GM18858 (cell line): ENCODE data around the gene KRT24.

ENCODE experiments used
- ATAC-seq: cut with Tn5 transposase; IDR thresholded peaks from one replicate; pipeline ENCODE4 v1.9.1; 2021; ENCODE audit not compliant: unreplicated experiment

Gene KRT24

DNA sequence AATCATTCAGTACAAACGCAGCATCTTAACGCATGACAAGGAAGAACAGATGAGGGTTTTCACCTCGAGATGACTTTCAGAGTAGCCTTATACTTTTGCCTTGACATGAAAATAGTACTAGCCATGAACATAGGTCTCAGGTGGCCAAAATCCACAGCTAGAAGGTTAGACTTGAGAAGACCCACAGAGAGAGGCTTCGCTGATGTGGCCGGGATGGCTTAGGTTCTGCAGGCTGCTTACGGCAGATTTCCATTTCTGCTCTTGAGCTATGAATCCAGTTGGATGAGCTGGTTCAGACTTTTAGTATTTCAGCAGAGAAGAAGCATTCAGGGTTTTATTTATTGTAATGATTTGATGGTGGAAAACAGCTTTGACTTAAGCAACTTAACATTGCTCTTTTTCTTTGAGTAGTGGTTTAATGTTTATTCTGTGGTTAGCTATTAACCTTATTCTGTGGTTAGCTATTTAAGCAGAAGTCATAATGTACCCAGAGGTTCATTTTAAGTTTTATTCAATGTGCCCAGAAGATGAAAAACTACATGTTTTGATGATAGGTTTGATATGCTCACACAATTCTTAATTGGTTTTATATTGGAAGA, 7.6 kb downstream of the KRT24 start:
- no peak for ATAC-seq

DNA sequence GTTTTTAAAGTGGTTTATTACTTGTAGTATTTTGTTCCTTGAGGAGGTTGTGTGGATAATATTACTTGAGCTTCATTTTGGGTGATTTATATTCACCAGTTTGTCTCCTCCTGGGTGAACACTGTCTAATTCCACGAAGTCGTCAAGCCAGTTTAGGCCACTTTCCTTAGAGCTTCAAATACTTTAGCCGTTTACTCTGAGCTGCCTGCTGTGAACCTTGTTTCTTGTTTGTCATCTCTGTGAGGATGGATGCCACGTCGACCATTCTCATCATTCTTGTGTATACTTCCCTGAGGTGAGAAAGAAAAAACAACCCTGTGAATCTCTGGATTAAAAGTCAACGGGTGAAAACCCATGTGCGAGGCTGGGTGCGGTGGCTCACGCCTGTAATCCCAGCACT, 9.0 kb downstream of the KRT24 start:
- ATAC-seq, result no peak

DNA sequence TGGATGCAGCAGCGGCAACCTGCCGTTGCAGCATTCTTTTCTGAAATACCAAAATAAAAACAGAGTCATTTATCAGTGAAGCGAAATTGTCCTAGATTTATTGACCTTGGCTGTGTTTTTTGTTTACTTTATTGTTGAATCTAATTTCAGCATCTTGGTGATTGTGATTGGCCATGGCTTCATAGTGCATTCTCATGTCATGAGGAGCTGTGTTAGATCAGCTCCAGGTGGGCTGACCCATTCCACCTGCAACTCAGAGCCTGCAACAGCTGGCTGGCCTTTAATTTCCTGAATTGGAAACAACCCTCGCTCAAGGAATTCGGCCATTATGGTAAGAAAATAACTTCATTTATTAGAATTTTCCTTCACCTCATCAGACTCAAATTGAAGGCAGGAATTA, 16.4 kb downstream of the KRT24 start:
- no peak for ATAC-seq

DNA sequence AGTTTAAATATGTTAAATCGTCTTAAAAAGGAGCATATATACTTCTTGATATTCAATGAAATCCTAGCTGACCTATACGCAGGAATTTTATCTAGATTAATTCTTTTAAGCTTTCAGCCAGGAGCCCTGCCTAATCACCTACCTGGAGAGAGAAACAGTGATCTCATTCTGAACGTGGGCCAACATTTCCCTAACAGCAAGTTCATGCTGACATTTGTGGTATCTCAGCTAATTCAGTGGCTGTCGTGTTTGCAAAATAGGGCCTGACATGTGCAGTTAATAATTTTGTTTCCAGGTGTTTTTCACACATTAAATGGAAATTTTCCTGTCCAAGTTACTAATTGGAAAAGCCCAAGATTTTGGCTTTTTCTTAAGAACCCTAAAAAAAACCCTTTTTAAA, 17.4 kb downstream of the KRT24 start:
- no peak for ATAC-seq

DNA sequence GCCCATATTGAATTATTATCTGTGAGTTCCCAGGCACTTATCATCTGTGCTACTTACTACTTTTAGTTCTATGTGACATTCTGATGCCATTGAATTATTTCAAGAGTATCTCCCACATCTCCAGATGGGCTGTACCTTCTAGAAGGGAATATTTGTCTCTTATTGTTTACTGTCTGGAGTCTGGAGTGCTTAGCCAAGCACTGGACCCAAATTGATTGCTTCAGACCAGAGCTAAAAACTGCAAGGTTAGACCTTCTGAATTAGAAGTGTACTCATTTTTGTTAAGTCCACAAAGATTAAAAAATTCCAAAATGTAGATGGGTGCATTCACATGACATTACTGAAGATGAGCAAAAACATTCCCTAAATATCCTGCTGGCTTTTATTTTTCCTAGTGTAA, 22.6 kb downstream of the KRT24 start:
- ATAC-seq, result no peak

DNA sequence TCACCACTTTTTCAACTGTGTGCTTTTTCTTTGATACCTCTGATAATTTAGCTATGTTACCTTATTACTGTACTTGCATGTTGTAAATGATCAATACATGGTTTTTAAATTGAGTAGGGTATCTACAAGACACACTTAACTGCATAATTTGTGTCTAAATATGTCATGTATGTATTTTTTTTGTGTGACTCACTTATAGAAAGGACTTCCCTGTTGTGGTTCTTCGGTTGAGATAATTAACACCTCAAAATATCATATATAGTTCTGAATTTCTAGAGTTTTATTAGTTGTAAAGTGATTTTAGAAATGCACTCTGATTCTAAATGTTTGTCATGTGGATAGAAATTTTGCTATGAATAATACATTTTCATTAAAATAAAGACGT, 24.0 kb downstream of the KRT24 start:
- no peak for ATAC-seq

DNA sequence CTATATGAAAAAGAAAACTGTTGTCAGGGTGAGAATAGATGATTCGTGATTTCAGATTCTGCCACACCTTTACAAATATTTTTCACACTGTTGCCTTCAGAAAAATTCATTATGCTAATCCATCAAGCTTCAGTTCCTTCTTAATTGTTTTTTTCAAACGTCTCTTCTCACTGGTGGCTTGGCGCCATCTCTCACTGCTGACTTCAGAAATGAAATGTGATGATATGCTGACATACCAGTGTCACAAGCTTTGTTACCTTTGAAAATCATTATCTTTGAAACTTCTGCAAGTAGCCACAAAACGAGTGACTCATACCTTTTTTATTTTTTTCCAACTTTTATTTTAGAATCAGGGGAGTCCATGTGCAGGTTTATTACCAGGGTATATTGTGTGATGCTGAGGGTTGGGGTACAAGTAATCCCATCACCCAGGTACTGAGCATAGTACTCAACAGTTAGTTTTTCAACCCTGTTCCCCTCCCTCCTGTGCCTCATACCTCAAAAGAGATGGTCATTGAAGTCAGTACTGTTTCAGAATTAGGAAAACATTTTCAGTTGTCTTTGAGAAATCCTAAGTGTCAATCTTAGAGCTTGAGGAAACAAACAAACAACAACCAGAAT, 24.5 kb downstream of the KRT24 start:
- ATAC-seq, result no peak

DNA sequence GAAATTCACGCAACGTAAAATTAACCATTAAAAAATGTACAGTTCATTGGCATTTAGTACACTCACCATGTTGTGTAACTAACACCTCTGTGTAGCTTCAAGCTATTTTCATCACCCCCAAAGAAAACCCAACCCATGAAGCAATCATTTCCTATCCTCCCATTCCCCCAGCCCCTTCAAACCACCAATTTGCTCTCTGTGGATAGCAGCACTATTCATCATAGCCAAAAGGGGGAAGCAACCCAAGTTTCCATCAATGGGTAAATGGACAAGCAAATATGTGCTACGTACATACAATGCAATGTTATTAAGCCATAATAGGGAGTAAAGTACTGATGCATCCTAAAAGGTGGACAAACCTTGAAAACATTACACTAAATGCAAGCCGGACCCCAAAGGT, 27.6 kb downstream of the KRT24 start:
- no peak for ATAC-seq

DNA sequence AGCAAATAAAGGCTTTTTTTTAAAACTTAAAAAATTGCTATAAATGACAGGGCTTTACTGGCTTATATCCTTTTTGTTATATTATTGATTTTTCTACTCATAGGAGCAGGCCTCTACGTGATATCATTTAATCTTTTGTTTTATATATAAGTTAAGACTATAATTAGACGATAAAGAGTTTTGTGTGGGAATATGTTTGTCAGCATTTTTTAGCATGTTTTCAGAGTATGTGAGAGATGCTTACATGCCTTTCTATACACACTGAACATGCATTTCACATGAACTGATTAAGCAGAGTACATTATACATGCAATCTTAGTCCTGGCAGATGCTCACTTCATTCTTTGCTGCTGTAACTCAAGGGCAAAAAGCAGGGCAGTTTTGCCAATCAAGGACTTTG, 30.9 kb downstream of the KRT24 start:
- no peak for ATAC-seq

DNA sequence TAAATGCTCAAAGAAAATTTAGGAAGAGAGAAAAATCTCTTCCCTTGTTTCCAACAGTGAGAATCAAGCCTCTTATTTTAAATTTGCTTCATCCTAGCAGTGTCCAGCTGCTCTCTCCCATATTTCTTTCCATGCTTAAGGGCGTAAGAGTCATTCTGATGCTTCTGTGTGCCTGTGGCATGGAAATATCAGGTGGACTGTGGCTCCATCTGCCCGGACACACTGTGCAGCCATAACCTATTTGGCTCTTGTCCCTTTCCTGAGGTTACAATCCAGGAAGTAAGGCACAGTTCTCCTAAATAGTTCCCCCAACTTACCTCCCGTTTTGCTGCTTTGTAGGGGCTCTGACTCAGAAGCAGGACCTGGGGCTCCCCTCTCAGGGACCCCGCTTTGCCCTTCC, 32.3 kb downstream of the KRT24 start:
- ATAC-seq, result no peak

DNA sequence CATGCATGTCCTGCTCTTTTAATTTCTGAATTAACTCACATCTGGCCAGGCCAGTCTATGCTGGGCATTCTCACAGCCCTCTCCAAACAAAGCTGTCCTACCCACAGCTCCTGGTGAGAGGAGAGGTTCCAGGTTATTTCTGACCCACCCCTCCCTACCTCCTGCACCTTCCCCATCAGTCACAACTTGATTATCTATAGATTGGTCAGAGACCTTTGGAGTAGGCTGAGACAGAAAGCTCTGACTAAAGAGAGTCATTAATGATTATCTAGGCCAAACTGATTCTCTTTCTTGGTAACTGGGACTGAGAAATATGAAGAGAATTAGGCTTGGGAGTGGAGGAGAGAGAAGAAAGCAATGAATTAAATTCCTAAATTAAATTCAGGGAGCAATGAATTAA, 37.2 kb downstream of the KRT24 start:
- no peak for ATAC-seq

DNA sequence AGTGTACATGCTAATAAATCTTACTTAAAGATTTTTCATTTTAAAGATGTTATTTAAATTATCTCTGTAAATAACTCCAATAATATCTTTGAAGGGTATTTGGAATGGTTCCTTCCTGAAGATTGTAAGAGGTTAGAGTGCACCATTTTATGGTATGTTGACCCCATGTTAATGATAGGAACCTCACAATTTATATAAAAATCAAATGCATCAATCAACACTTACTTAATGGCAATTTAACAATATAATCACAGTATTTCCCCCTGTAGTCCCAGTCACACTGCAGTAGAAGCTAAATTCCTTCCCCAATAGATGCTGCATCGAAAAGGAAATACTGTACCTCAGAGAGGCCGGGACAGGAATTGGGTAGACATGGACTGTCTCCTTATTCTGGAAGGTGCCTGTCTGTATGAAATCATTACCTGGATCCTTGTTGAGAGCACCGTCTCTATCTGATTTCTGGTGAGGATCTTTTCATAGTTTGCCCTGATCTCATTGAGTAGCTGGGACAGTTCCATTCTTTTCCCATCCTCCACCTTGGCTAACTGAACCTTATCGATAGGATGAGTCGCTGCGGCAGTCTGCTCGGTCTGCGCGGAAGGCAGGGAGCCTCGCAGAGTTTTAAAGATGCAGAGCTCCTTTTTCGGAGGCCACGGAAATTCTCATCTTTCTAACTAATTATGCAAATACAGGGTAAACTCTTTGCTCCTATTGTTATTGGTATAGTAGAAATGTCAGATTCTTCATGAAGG, 38.8 kb downstream of the KRT24 start, which contains the start of gene KRT222:
TSS of gene KRT222 (minus strand) at position 596 of the 752 bp plus-strand sequence. CDS start at position 518, 78 bp downstream.
- ATAC-seq, result no peak

DNA sequence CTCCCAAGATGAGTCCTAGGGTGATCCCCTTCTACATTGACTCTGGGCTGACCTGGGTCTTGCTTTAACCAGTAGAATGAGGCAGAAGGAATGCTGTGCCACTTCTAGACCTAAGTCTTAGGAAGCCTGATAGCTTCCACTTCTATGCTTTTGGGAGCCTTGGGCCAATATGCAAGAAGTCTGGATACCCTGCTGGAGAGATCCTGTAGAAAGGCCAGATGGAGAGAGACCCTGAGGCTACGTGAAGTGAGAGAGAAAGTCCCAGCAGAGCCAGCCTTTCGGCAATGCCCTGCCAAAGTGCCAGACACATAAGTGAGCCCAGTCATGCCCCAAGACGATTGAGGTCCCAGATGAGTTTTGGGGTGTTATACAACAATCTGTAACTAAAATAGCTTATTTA, 40.3 kb downstream of the KRT24 start:
- ATAC-seq, result no peak

DNA sequence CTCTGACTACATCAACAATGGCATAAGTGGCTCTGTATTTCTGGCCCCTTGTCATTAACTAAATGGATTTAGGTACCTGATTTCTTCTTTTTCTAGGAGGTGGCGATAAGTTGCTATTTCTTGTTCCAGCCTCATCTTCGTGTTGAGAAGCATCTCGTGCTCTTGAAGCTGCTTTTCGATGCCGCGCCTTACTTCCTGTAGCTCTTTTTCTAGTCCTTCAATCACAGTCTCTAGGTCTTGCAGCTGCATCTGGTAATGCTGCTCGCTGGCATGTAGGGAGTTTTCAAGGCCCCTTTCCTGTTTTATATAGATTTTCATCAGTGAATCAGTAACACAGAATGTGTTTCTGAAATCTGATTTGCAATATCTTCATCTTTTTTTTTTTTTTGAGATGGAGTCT, 43.6 kb downstream of the KRT24 start:
- no peak for ATAC-seq

DNA sequence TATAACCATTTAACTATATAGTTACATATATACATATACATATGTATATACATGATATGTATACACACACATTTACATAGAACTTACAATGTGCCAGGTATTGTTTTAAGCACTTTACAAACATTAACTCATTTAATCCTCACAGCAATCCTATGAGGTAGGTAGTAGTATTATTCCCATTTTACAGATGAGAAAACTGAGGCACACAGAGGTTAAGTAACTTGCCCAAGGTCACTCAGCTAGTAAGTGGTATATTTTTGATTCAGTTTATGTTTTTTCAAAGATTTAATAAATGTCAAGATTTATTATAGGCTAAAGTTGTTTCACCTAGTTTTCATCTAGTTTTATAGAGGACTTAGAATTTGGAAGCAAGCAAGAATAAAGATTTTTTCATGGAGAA, 45.2 kb downstream of the KRT24 start:
- ATAC-seq, result no peak

DNA sequence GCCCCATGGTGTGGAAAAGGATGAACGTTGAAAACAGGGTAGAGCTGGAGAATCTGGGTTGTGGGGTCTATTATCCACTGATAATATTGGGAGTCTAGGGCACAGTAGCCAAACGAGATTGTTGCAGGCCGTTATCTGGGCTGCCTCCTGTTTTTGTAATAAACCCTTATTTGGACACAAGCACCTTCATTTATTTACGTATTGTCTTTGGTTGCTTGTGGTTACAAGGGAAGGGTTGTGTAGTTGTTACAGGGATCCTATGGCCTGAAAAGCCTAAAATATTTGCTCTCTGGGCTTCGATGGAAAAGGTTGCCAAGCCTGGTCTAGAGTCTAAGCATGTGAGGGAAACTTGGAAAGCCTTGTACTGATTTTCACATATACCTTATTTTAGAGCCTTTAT, 51.6 kb downstream of the KRT24 start:
- no peak for ATAC-seq

DNA sequence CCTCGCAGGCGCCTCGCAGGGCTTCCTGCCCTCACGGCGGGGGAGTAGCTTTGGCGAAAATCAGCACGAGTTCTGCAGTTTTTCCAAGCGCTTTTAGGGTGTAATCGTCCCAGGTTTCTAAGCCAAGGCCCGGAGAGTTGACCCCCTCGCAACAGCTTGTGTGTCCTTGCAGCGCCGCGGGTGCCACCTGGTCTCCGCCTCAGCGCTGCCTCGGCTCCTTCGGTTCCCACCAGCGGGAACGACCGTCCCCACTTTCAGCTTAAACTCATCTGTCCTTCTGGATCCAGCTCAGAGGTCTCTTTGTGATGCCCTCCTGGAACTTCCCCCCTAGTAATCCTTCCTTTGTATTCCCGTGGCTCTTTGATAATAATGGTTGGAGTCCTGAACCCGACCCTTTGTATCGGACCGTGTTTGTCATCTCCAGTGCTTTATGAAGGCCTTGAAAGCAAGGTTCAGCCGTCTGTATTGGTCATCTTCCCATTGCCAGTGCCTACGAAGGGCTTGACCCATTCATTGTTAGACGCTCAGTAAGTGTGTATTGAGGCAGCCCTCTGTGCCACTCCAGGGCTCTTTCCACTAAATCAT, 55.1 kb downstream of the KRT24 start:
- no peak for ATAC-seq
